SK-N-SH (cell line): ENCODE data around the gene TBX1. TPM values are rescaled to one million over a fixed set of nuclear protein-coding genes. Genes with fewer than 3 reads are reported as not detected.

ENCODE experiments used
- CTCF ChIA-PET: fragments of 300-600, 350-600 bp; formaldehyde crosslinking; extraction: SDS; loops from one replicate; lab custom pipeline; 2021; lab: Yijun Ruan, JAX
- POLR2A ChIA-PET: fragments of 350-600 bp; sonication (Branson Sonifier 250); formaldehyde crosslinking; extraction: SDS; loops from one replicate; lab custom pipeline; 2020; ENCODE audit warnings: antibody characterized with exemption, inconsistent platforms; lab: Yijun Ruan, JAX
- DNase-seq: peaks from one replicate; pipeline ENCODE4 v3.0.0; 2012
- H2AFZ ChIP-seq: fragments of 200-600 bp; sonication (generic); 2 replicates; pipeline ENCODE4 v1.8.1; 2016; ENCODE audit warnings: antibody characterized with exemption, mild to moderate bottlenecking, low read depth
- H3F3A ChIP-seq: fragments of 200-600 bp; sonication (generic); replicated peaks from 2 replicates; pipeline ENCODE3; 2016; ENCODE audit warnings: antibody characterized with exemption, mild to moderate bottlenecking; ENCODE audit not compliant: insufficient read depth
- H3K27ac ChIP-seq, 2 experiments: fragments of 200-500 bp in 1 of 2; fragments of 200-600 bp in 1 of 2; sonication (Bioruptor generic) in 1 of 2; sonication (generic), shearing (Covaris generic) in 1 of 2; 2 replicates each; pipeline versions ENCODE4 v1.5.1 to v1.6.1; 2014 to 2016; ENCODE audit warnings: low read depth in 2 of 2, inconsistent platforms in 1 of 2, low read length in 1 of 2, mild to moderate bottlenecking in 1 of 2, mixed read lengths in 1 of 2
- H3K27me3 ChIP-seq: fragments of 200-600 bp; sonication (generic), shearing (Covaris generic); 2 replicates; pipeline ENCODE4 v1.6.1; 2016; ENCODE audit warnings: mixed run types; ENCODE audit not compliant: insufficient read depth
- H3K36me3 ChIP-seq, 2 experiments: fragments of 200-500 bp in 1 of 2; fragments of 200-600 bp in 1 of 2; sonication (Bioruptor generic) in 1 of 2; sonication (generic) in 1 of 2; replicated peaks in 1 of 2; 2 replicates each; pipeline versions ENCODE3 to v1.5.1; 2014 to 2016; ENCODE audit warnings: low read length in 1 of 2, mild to moderate bottlenecking in 1 of 2; ENCODE audit not compliant: insufficient read depth in 2 of 2, control insufficient read depth in 1 of 2
- H3K4me1 ChIP-seq, 2 experiments: fragments of 200-500 bp in 1 of 2; fragments of 200-600 bp in 1 of 2; sonication (Bioruptor generic) in 1 of 2; sonication (generic), shearing (Covaris generic) in 1 of 2; 2 replicates each; pipeline versions ENCODE4 v1.5.1 to v1.6.1; 2014 to 2016; ENCODE audit warnings: low read depth in 1 of 2, low read length in 1 of 2, mixed run types in 1 of 2; ENCODE audit not compliant: insufficient read depth in 2 of 2, control insufficient read depth in 1 of 2
- H3K4me2 ChIP-seq: fragments of 200-600 bp; sonication (generic), shearing (Covaris generic); 2 replicates; pipeline ENCODE4 v1.6.1; 2017; ENCODE audit warnings: mixed run types
- H3K4me3 ChIP-seq, 2 experiments: fragments of 200-500 bp in 1 of 2; fragments of 200-600 bp in 1 of 2; sonication (Bioruptor generic) in 1 of 2; sonication (generic), shearing (Covaris generic) in 1 of 2; 2 replicates each; pipeline versions ENCODE4 v1.5.1 to v1.8.1; 2014 to 2016; ENCODE audit warnings: low read depth in 2 of 2, inconsistent platforms in 1 of 2, low read length in 1 of 2, mild to moderate bottlenecking in 1 of 2, mixed read lengths in 1 of 2, moderate library complexity in 1 of 2
- H3K79me2 ChIP-seq: fragments of 200-600 bp; sonication (generic); 2 replicates; pipeline ENCODE4 v1.8.1; 2017; ENCODE audit warnings: mild to moderate bottlenecking; ENCODE audit not compliant: insufficient read depth
- H3K9ac ChIP-seq: fragments of 200-600 bp; sonication (generic); 2 replicates; pipeline ENCODE4 v1.6.1; 2017; ENCODE audit warnings: mixed run types
- H3K9me2 ChIP-seq: fragments of 200-600 bp; sonication (generic); 2 replicates; pipeline ENCODE4 v1.6.1; 2017; ENCODE audit warnings: mixed run types
- H3K9me3 ChIP-seq: fragments of 200-600 bp; sonication (generic); 2 replicates; pipeline ENCODE4 v1.6.1; 2017; ENCODE audit warnings: mixed run types, mild to moderate bottlenecking, moderate library complexity
- H4K20me1 ChIP-seq: fragments of 200-600 bp; sonication (generic); 2 replicates; pipeline ENCODE4 v1.6.1; 2017; ENCODE audit warnings: mild to moderate bottlenecking, mixed run types; ENCODE audit not compliant: insufficient read depth
- ELF1 ChIP-seq: IDR thresholded peaks from 2 replicates; pipeline ENCODE4 v1.4.0; 2012
- EP300 ChIP-seq, 2 experiments: IDR thresholded peaks; 2 replicates each; pipeline versions ENCODE4 v1.4.0 to v1.6.1; 2012; ENCODE audit warnings: borderline replicate concordance in 1 of 2, low read depth in 1 of 2, low read length in 1 of 2
- FOSL2 ChIP-seq: IDR thresholded peaks from 2 replicates; pipeline ENCODE4 v1.4.0; 2012; ENCODE audit warnings: low read depth, mild to moderate bottlenecking, moderate library complexity, borderline replicate concordance
- FOXM1 ChIP-seq: IDR thresholded peaks from 2 replicates; pipeline ENCODE4 v1.4.0; 2012; ENCODE audit warnings: low read depth, mild to moderate bottlenecking
- GABPA ChIP-seq: IDR thresholded peaks from 2 replicates; pipeline ENCODE4 v1.4.0; 2012; ENCODE audit warnings: low read depth, mild to moderate bottlenecking
- GATA2 ChIP-seq: sonication (generic); formaldehyde crosslinking; IDR thresholded peaks from 2 replicates; pipeline ENCODE4 v1.5.0; 2020; ENCODE audit warnings: mild to moderate bottlenecking, missing genetic modification reagents
- MXI1 ChIP-seq: IDR thresholded peaks from 2 replicates; pipeline ENCODE4 v1.6.1; 2012; ENCODE audit warnings: mild to moderate bottlenecking, low read depth, low read length, improper control_type of control experiment
- NFIC ChIP-seq: IDR thresholded peaks from 2 replicates; pipeline ENCODE4 v1.4.0; 2012; ENCODE audit warnings: borderline replicate concordance
- POLR2AphosphoS5 ChIP-seq: IDR thresholded peaks from 2 replicates; pipeline ENCODE4 v1.6.1; 2012; ENCODE audit warnings: low read depth, low read length
- RCOR1 ChIP-seq: fragments of 150-350 bp; IDR thresholded peaks from 2 replicates; pipeline ENCODE4 v1.6.1; 2017; ENCODE audit warnings: antibody characterized with exemption, low read length
- RFX5 ChIP-seq: IDR thresholded peaks from 2 replicates; pipeline ENCODE4 v1.6.1; 2012; ENCODE audit warnings: mild to moderate bottlenecking, improper control_type of control experiment, low read length
- RXRA ChIP-seq: IDR thresholded peaks from 2 replicates; pipeline ENCODE4 v1.4.0; 2012; ENCODE audit warnings: low read depth, mild to moderate bottlenecking, borderline replicate concordance
- SIN3A ChIP-seq: IDR thresholded peaks from 2 replicates; pipeline ENCODE4 v1.6.1; 2012; ENCODE audit warnings: low read depth, mild to moderate bottlenecking, low read length, moderate library complexity, borderline replicate concordance
- SMC3 ChIP-seq: IDR thresholded peaks from 2 replicates; pipeline ENCODE4 v1.6.1; 2012; ENCODE audit warnings: low read depth, low read length, improper control_type of control experiment
- TEAD4 ChIP-seq: IDR thresholded peaks from 2 replicates; pipeline ENCODE4 v1.4.0; 2012; ENCODE audit warnings: mild to moderate bottlenecking, borderline replicate concordance; ENCODE audit not compliant: insufficient read depth
- WGBS: methylation state at CpG from one replicate; pipeline ENCODE4 v1.1.6; 2017; ENCODE audit warnings: low lambda C conversion rate; 5-methylcytosine and 5-hydroxymethylcytosine counted together
- polyA plus RNA-seq, 3 experiments: library from polyadenylated mRNA; depleted of rRNA; stranded (reverse); fragments of >200 nt; gene quantifications; 2 replicates each; pipeline ENCODE4 v1.2.3, GENCODE V29; 2012
- TF ChIP-seq, protein P1 (sequence below): IDR thresholded peaks from 2 replicates; pipeline ENCODE4; 2012
- TF ChIP-seq, protein P2 (sequence below): fragments of 200-600 bp; sonication (generic); IDR thresholded peaks from 2 replicates; pipeline ENCODE4 v1.6.1; 2017; ENCODE audit warnings: antibody characterized with exemption, mild to moderate bottlenecking, moderate library complexity
- TF ChIP-seq, protein P3 (sequence below): IDR thresholded peaks from 2 replicates; pipeline ENCODE4 v1.4.0; 2012; ENCODE audit warnings: low read depth, borderline replicate concordance
- TF ChIP-seq, protein P4 (sequence below): IDR thresholded peaks from 2 replicates; pipeline ENCODE4 v1.4.0; 2012; ENCODE audit warnings: low read depth, borderline replicate concordance
- TF ChIP-seq, protein P5 (sequence below): fragments of 150-350 bp; IDR thresholded peaks from 2 replicates; pipeline ENCODE4 v1.6.1; 2016; ENCODE audit warnings: mild to moderate bottlenecking, low read depth, low read length

Gene TBX1
- polyA plus RNA-seq, 1 of the 3 experiments (the other 2 are of a cell fraction) = not detected

DNA sequence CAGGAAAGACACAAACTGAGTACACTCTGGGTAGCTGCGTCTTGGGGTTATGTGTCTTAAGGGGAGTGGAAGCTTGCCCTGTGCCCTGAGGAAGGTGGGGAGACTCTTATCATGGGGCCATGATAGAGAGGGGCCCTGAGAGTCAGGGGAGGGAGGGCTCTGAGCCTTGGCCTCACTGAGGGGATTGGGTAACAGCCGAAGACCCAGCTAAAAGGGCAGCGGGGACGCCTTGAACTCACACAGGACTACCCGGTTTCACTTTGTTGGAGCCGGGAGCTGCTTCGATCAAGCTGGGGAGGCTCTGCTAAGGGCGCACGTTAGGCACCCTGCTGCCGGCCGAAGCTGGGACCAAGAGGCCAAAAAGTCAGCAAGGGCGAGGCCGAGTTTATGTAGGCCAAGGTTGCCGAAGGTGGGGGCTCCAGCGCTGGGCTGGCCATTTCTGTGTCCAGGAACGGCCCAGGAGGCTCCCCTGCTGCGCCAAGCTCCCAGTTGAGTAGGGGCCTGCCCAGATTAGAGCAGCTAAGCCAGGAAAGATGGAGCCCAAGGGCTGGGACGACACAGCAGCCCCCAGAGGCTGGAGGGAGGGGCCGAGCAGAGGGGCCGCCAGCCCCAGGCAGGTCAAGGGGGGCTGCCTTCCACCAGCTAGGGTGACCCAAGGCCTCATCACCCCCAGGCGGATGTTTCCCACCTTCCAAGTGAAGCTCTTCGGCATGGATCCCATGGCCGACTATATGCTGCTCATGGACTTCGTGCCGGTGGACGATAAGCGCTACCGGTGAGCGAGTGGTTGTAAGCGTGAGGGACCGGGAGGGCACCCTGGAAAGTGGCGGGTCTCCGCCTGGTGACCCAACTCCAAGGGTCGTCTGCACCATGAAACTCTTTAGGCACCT is 2.2 kb downstream of the TBX1 start:
- Histone ChIP-seq H3K27ac (no peak overlapping the region), H3K9me2 (no peaks in the 10 kb centered on the region), H3K36me3 (no peaks in the 10 kb centered on the region), H3K9me3 (no peaks in the 10 kb centered on the region), H3K79me2 (no peaks in the 10 kb centered on the region), H3K4me3 (no peak overlapping the region), H2AFZ (no peak overlapping the region), H3K27me3 (peaks cover 42% of the 10 kb centered on the region), H3K4me1 (peaks cover 0 to 4% of the 10 kb centered on the region in 2 experiments; a peak in 2 of 4 replicates), H3F3A (no peaks in the 10 kb centered on the region), H4K20me1 (no peaks in the 10 kb centered on the region), H3K9ac (no peak overlapping the region), H3K4me2 (no peak overlapping the region)
- ChIA-PET POLR2A (no interaction called here), CTCF (interaction anchor here (0.7 to 3.7 kb wide), 7 partner anchors 18 to 148 kb away, joined by 3 to 15 read pairs (median 5); no protein-coding TSS in a partner anchor)
- no peak for DNase-seq
- TF ChIP-seq TEAD4 (no peak), EP300 (IDR thresholded peaks at IDR 0.05; ENCODE audit: borderline replicate concordance in 1 of 2, low read depth in 1 of 2, low read length in 1 of 2) (no peak), ELF1 (no peak), FOXM1 (no peak), NFIC (no peak), GATA2 (CRISPR knock-in tag) (no peak), RFX5 (no peak), SIN3A (no peak), GABPA (no peak), POLR2AphosphoS5 (no peak), RCOR1 (no peak), FOSL2 (no peak), MXI1 (no peak), SMC3 (no peak), RXRA (no peak)
- TF ChIP-seq, protein P1, sequence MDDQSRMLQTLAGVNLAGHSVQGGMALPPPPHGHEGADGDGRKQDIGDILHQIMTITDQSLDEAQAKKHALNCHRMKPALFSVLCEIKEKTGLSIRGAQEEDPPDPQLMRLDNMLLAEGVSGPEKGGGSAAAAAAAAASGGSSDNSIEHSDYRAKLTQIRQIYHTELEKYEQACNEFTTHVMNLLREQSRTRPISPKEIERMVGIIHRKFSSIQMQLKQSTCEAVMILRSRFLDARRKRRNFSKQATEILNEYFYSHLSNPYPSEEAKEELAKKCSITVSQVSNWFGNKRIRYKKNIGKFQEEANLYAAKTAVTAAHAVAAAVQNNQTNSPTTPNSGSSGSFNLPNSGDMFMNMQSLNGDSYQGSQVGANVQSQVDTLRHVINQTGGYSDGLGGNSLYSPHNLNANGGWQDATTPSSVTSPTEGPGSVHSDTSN = no peak
- TF ChIP-seq, protein P2, sequence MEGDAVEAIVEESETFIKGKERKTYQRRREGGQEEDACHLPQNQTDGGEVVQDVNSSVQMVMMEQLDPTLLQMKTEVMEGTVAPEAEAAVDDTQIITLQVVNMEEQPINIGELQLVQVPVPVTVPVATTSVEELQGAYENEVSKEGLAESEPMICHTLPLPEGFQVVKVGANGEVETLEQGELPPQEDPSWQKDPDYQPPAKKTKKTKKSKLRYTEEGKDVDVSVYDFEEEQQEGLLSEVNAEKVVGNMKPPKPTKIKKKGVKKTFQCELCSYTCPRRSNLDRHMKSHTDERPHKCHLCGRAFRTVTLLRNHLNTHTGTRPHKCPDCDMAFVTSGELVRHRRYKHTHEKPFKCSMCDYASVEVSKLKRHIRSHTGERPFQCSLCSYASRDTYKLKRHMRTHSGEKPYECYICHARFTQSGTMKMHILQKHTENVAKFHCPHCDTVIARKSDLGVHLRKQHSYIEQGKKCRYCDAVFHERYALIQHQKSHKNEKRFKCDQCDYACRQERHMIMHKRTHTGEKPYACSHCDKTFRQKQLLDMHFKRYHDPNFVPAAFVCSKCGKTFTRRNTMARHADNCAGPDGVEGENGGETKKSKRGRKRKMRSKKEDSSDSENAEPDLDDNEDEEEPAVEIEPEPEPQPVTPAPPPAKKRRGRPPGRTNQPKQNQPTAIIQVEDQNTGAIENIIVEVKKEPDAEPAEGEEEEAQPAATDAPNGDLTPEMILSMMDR = no peak
- TF ChIP-seq, protein P3, sequence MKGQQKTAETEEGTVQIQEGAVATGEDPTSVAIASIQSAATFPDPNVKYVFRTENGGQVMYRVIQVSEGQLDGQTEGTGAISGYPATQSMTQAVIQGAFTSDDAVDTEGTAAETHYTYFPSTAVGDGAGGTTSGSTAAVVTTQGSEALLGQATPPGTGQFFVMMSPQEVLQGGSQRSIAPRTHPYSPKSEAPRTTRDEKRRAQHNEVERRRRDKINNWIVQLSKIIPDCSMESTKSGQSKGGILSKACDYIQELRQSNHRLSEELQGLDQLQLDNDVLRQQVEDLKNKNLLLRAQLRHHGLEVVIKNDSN = no peak
- TF ChIP-seq, protein P4, sequence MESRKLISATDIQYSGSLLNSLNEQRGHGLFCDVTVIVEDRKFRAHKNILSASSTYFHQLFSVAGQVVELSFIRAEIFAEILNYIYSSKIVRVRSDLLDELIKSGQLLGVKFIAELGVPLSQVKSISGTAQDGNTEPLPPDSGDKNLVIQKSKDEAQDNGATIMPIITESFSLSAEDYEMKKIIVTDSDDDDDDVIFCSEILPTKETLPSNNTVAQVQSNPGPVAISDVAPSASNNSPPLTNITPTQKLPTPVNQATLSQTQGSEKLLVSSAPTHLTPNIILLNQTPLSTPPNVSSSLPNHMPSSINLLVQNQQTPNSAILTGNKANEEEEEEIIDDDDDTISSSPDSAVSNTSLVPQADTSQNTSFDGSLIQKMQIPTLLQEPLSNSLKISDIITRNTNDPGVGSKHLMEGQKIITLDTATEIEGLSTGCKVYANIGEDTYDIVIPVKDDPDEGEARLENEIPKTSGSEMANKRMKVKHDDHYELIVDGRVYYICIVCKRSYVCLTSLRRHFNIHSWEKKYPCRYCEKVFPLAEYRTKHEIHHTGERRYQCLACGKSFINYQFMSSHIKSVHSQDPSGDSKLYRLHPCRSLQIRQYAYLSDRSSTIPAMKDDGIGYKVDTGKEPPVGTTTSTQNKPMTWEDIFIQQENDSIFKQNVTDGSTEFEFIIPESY = no peak
- TF ChIP-seq, protein P5, sequence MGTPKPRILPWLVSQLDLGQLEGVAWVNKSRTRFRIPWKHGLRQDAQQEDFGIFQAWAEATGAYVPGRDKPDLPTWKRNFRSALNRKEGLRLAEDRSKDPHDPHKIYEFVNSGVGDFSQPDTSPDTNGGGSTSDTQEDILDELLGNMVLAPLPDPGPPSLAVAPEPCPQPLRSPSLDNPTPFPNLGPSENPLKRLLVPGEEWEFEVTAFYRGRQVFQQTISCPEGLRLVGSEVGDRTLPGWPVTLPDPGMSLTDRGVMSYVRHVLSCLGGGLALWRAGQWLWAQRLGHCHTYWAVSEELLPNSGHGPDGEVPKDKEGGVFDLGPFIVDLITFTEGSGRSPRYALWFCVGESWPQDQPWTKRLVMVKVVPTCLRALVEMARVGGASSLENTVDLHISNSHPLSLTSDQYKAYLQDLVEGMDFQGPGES = no peak
- 94% methylated on average over 31 of the region's 34 CpGs for WGBS
